ENCODE data around the gene TBL2. TPM values are rescaled to one million over a fixed set of nuclear protein-coding genes. Genes with fewer than 3 reads are reported as not detected.

Gene TBL2
- total RNA-seq, 1 donor from 2014 or later = 23.8 TPM

DNA sequence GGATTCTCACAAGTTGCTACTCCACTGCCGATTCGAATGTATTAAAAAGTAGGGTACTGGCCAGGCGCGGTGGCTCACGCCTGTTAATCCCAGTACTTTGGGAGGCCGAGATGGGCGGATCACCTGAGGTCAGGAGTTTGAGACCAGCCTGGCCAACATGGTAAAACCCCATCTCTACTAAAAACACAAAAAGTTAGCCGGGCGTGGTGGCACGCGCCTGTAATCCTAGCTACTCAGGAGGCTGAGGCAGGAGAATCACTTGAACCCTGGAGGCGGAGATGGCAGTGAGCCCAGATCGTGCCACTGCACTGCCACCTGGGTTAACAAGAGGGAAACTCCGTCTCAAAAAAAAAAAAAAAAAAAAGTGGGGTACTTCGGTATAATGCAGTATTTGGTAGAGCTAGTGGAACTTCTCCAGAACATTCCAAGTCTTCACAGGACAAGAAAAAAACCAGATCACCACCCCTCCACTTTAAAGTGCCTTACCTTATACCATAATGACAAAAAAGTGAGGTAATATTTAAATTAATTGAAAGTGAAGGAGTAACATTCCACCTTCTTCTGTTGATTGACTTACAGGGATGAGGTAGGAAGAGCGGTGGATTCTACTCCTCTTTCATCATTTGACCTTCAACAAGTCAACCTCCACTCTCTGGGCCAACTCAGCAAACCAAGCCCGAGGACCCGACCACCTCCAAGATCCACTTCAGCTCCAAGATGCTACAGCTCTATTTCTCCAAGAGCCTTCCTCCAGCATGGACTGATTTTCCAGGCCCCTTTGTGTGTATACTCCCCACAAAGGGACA is 58.3 kb downstream of the TBL2 start:
- TF ChIP-seq CTCF (IDR thresholded peaks at IDR 0.05; ENCODE audit: partially characterized antibody, unreplicated experiment) = no peak
- no peak for DNase-seq
- Mint-ChIP-seq H3K36me3 (ENCODE audit: unreplicated experiment) (no peaks in the 10 kb centered on the region), H3K4me1 (ENCODE audit: low read depth, unreplicated experiment) (peaks cover 18% of the 10 kb centered on the region), H3K27ac (ENCODE audit: unreplicated experiment) (peak overlapping the region; percentile 94), H3K9me3 (ENCODE audit: unreplicated experiment) (peaks cover 14% of the 10 kb centered on the region), H3K27me3 (ENCODE audit: unreplicated experiment) (peaks cover 10% of the 10 kb centered on the region), H3K4me3 (ENCODE audit: unreplicated experiment) (peak overlapping the region; percentile 100)

DNA sequence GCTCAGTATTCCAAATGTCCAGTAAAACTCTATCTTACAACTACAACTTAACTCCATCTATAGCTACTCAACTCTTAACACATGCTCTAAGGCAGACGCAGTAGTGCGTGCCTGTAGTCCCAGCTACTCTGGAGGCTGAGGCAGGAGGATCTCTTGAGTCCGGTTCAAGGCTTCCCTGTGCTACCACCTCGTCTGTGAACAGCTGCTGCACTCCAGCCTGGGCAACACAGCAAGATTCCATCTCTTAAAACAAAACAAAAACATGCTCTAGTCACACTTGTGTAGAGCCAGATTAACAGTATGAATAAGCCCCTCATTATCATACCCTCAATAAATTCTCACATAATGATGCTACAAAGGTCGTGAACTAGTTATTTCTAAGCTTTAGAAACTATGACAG is 59.9 kb downstream of the TBL2 start:
- Mint-ChIP-seq H3K4me1 (ENCODE audit: low read depth, unreplicated experiment) (peaks cover 20% of the 10 kb centered on the region), H3K36me3 (ENCODE audit: unreplicated experiment) (no peaks in the 10 kb centered on the region), H3K27ac (ENCODE audit: unreplicated experiment) (peak overlapping the region; percentile 1), H3K9me3 (ENCODE audit: unreplicated experiment) (peaks cover 14% of the 10 kb centered on the region), H3K4me3 (ENCODE audit: unreplicated experiment) (peak overlapping the region; percentile 100), H3K27me3 (ENCODE audit: unreplicated experiment) (peaks cover 10% of the 10 kb centered on the region)
- no peak for DNase-seq
- no peak for TF ChIP-seq CTCF (IDR thresholded peaks at IDR 0.05; ENCODE audit: partially characterized antibody, unreplicated experiment)

Other genes with a start within 250 kb of the TBL2 start
- gene FZD9, start 144.8 kb downstream of the TBL2 start, total RNA-seq (ENCODE audit: unreplicated experiment) = 0.81 TPM
- 108 TPM for gene BAZ1B, start 56.3 kb downstream of the TBL2 start, total RNA-seq (ENCODE audit: unreplicated experiment)
- 34.0 TPM for gene BCL7B, start 20.9 kb downstream of the TBL2 start, total RNA-seq (ENCODE audit: unreplicated experiment)
- 0.86 TPM for gene MLXIPL, start 45.9 kb upstream of the TBL2 start, total RNA-seq (ENCODE audit: unreplicated experiment)
- gene VPS37D, start 89.3 kb upstream of the TBL2 start, total RNA-seq (ENCODE audit: unreplicated experiment) = 17.2 TPM
- gene DNAJC30, start 104.9 kb upstream of the TBL2 start, total RNA-seq (ENCODE audit: unreplicated experiment) = 8.4 TPM
- 42.6 TPM for gene BUD23, start 105.0 kb upstream of the TBL2 start, total RNA-seq (ENCODE audit: unreplicated experiment)
- gene STX1A, start 141.1 kb upstream of the TBL2 start, total RNA-seq (ENCODE audit: unreplicated experiment) = 119 TPM
- gene ABHD11, start 160.2 kb upstream of the TBL2 start, total RNA-seq (ENCODE audit: unreplicated experiment) = 13.9 TPM
- gene CLDN3, start 191.7 kb upstream of the TBL2 start, total RNA-seq (ENCODE audit: unreplicated experiment) = not detected